ENCODE measurements around the gene DACH1. TPM values are rescaled to one million over a fixed set of nuclear protein-coding genes. Genes with fewer than 3 reads are reported as not detected.

The DACH1 gene
- total and polyA plus RNA-seq, 2 of the 8 experiments (the other 6 are each of a cell fraction or from before 2014, with no cell fraction given) = 0.12 to 0.67 TPM

DNA sequence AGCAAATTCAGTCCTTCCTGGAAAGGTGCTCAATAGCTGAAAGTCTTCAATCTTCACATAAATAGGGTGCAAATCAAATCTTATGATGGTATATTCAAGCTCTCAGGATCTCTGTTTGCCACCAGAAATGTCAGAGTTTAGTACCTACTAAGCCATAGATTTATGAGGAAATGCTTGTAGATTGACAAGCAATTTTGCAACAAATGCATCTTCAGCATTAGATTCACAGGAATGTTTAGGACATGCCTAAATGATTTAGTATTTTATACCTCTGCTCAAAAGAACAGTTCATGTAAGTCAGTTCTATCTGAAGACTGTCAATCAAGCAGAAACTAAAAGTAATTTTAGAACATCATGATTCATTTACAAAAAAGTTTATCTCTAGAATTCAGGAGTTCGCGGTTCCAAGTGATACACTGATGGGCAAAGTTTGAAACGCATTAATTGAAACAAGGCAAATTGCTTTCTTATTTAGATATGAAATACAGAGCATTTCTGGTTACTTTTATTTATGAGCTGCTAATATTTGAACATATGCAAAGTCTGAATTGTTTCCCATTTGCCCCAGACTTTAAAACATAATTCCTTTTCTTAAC is 65.7 kb downstream of the DACH1 start:
- H2AK5ac ChIP-seq (ENCODE audit: low read depth, low read length) = no peak overlapping the region
- H2BK5ac ChIP-seq (ENCODE audit: low read depth, low read length) = no peak overlapping the region
- no peak overlapping the region for H3K4ac ChIP-seq (replicated peaks; ENCODE audit: insufficient read length, low read depth, low read length)
- H3K4me1 ChIP-seq (replicated peaks in 1 of 4; ENCODE audit: control insufficient read depth in 3 of 4, insufficient read depth in 4 of 4, low read length in 3 of 4) = no peaks in the 10 kb centered on the region
- ChIA-PET CTCF (ENCODE audit: partially characterized antibody) (no interaction called here), POLR2A (ENCODE audit: partially characterized antibody) (no interaction called here)
- no peak overlapping the region for H2BK15ac ChIP-seq (ENCODE audit: low read length)
- no peak overlapping the region for H3K4me3 ChIP-seq (ENCODE audit: extremely low read depth in 1 of 4, insufficient read depth in 2 of 4, low read depth in 3 of 4, low read length in 4 of 4)
- H2AFZ ChIP-seq (ENCODE audit: low read length) = no peak overlapping the region
- no peak overlapping the region for H3K18ac ChIP-seq (ENCODE audit: extremely low read depth, low read length)
- H3K23me2 ChIP-seq (ENCODE audit: low read depth, low read length) = no peaks in the 10 kb centered on the region
- H3K27ac ChIP-seq (ENCODE audit: low read depth, low read length) = no peak overlapping the region
- H3K23ac ChIP-seq (ENCODE audit: insufficient read length) = no peak overlapping the region
- H2BK12ac ChIP-seq (ENCODE audit: low read depth, low read length) = no peak overlapping the region
- no peaks in the 10 kb centered on the region for H3K9me3 ChIP-seq (ENCODE audit: insufficient read depth in 2 of 2, low read depth in 1 of 2, low read length in 1 of 2)
- no peak for FAIRE-seq
- TF ChIP-seq RBBP5 (IDR thresholded peaks at IDR 0.05; ENCODE audit: borderline replicate concordance, low read depth, low read length) = no peak
- no peak for TF ChIP-seq SRF (IDR thresholded peaks at IDR 0.05; ENCODE audit: low read depth, low read length)
- TF ChIP-seq NANOG (IDR thresholded peaks at IDR 0.05; ENCODE audit: insufficient read depth, low read depth, low read length, poor library complexity, severe bottlenecking) = no peak
- TF ChIP-seq, protein P1, sequence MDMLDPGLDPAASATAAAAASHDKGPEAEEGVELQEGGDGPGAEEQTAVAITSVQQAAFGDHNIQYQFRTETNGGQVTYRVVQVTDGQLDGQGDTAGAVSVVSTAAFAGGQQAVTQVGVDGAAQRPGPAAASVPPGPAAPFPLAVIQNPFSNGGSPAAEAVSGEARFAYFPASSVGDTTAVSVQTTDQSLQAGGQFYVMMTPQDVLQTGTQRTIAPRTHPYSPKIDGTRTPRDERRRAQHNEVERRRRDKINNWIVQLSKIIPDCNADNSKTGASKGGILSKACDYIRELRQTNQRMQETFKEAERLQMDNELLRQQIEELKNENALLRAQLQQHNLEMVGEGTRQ (IDR thresholded peaks at IDR 0.05; ENCODE audit: low read length) = no peak
- TF ChIP-seq GTF2F1 (IDR thresholded peaks at IDR 0.05; ENCODE audit: borderline replicate concordance, low read depth, low read length) = no peak
- TF ChIP-seq, protein P2, sequence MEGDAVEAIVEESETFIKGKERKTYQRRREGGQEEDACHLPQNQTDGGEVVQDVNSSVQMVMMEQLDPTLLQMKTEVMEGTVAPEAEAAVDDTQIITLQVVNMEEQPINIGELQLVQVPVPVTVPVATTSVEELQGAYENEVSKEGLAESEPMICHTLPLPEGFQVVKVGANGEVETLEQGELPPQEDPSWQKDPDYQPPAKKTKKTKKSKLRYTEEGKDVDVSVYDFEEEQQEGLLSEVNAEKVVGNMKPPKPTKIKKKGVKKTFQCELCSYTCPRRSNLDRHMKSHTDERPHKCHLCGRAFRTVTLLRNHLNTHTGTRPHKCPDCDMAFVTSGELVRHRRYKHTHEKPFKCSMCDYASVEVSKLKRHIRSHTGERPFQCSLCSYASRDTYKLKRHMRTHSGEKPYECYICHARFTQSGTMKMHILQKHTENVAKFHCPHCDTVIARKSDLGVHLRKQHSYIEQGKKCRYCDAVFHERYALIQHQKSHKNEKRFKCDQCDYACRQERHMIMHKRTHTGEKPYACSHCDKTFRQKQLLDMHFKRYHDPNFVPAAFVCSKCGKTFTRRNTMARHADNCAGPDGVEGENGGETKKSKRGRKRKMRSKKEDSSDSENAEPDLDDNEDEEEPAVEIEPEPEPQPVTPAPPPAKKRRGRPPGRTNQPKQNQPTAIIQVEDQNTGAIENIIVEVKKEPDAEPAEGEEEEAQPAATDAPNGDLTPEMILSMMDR (IDR thresholded peaks at IDR 0.05; ENCODE audit: control extremely low read depth in 1 of 3, insufficient read depth in 1 of 3, low read depth in 1 of 3, low read length in 3 of 3) = no peak
- H4K5ac ChIP-seq (ENCODE audit: insufficient read length, low read depth, low read length) = no peak overlapping the region
- H3K14ac ChIP-seq (ENCODE audit: insufficient read length) = no peak overlapping the region
- H3K56ac ChIP-seq (replicated peaks; ENCODE audit: insufficient read length, low read depth, low read length) = no peak overlapping the region
- no peaks in the 10 kb centered on the region for H3K36me3 ChIP-seq (ENCODE audit: control insufficient read depth in 2 of 4, insufficient read depth in 4 of 4, low read length in 3 of 4)
- H3K27me3 ChIP-seq (replicated peaks in 1 of 4; ENCODE audit: control insufficient read depth in 3 of 4, extremely low read depth in 1 of 4, insufficient read depth in 3 of 4, low read length in 3 of 4) = no peaks in the 10 kb centered on the region
- H3K4me2 ChIP-seq (ENCODE audit: insufficient read depth in 1 of 2, low read depth in 2 of 2, low read length in 2 of 2) = no peak overlapping the region
- WGBS, 2 experiments (ENCODE audit: extremely low coverage in 1 of 2, insufficient coverage in 1 of 2, insufficient read length in 1 of 2, insufficient replicate concordance in 2 of 2, low coverage in 1 of 2, low lambda C conversion rate in 2 of 2, missing lambda C conversion rate in 1 of 2) = 96% methylated on average over 3 of the region's 3 CpGs; no CpG with 5 or more reads in 1 of the 2 experiments
- H3K79me2 ChIP-seq (ENCODE audit: control insufficient read depth in 1 of 2, insufficient read depth in 2 of 2, low read length in 2 of 2) = no peaks in the 10 kb centered on the region
- no peak for DNase-seq (ENCODE audit: low read depth in 1 of 2, low spot score in 2 of 2)
- no peak overlapping the region for H2BK20ac ChIP-seq (ENCODE audit: low read length)
- H3K9ac ChIP-seq (replicated peaks in 1 of 4; ENCODE audit: extremely low read depth in 1 of 4, low read depth in 3 of 4, low read length in 3 of 4) = no peak overlapping the region
- no peak overlapping the region for H2BK120ac ChIP-seq (replicated peaks; ENCODE audit: low read depth, low read length)
- no peaks in the 10 kb centered on the region for H3K79me1 ChIP-seq (ENCODE audit: low read depth, low read length)
- no peak overlapping the region for H4K91ac ChIP-seq (replicated peaks; ENCODE audit: insufficient read length, low read length)
- no peak overlapping the region for H4K8ac ChIP-seq (ENCODE audit: extremely low read depth, insufficient read depth, low read length)
- no peaks in the 10 kb centered on the region for H4K20me1 ChIP-seq (replicated peaks in 1 of 2; ENCODE audit: control insufficient read depth in 1 of 2, insufficient read depth in 2 of 2, low read length in 2 of 2)

All from H1 (cell line).